HK-2 (cell line): ENCODE data around the gene OSBPL2.

Source experiments
- DNase-seq: peaks from one replicate; pipeline ENCODE4 v3.0.0-alpha.2; 2018; ENCODE audit not compliant: unreplicated experiment

Gene OSBPL2

GRCh38 chr20:62344782-62345181 lies 106.5 kb downstream of the OSBPL2 start:
- no peak for DNase-seq
